Measurements from ENCODE around the gene GAS2.

GRCh38 chr11:22671751-22672150 lies 5.3 kb downstream of the GAS2 start:
- TF ChIP-seq, protein P1, sequence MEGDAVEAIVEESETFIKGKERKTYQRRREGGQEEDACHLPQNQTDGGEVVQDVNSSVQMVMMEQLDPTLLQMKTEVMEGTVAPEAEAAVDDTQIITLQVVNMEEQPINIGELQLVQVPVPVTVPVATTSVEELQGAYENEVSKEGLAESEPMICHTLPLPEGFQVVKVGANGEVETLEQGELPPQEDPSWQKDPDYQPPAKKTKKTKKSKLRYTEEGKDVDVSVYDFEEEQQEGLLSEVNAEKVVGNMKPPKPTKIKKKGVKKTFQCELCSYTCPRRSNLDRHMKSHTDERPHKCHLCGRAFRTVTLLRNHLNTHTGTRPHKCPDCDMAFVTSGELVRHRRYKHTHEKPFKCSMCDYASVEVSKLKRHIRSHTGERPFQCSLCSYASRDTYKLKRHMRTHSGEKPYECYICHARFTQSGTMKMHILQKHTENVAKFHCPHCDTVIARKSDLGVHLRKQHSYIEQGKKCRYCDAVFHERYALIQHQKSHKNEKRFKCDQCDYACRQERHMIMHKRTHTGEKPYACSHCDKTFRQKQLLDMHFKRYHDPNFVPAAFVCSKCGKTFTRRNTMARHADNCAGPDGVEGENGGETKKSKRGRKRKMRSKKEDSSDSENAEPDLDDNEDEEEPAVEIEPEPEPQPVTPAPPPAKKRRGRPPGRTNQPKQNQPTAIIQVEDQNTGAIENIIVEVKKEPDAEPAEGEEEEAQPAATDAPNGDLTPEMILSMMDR (IDR thresholded peaks at IDR 0.05), result no peak
- TF ChIP-seq POLR2AphosphoS5 (IDR thresholded peaks at IDR 0.05) (no peak), POLR2A (IDR thresholded peaks at IDR 0.05) (no peak)
